H7 (cell line): ENCODE results near the gene CAPN1. TPM values are rescaled to one million over a fixed set of nuclear protein-coding genes. Genes with fewer than 3 reads are reported as not detected.
A peak's percentile ranks its signal among the peaks of the same experiment; 100 is the strongest.
"Not testable (repeated sequence)": the region's sequence is repeated elsewhere in the genome, so short reads cannot be mapped to it uniquely, and the experiment has no call there.

Experiments
- DNase-seq: peaks from one replicate; pipeline ENCODE4 v3.0.0; 2012
- H3K27me3 ChIP-seq: 2 replicates; pipeline ENCODE4 v1.6.0; 2011; ENCODE audit warnings: mild to moderate bottlenecking, low read length; ENCODE audit not compliant: control insufficient read depth, insufficient read depth
- H3K36me3 ChIP-seq: replicated peaks from 2 replicates; pipeline ENCODE4 v1.5.1; 2011; ENCODE audit warnings: low read length; ENCODE audit not compliant: control insufficient read depth, insufficient read depth
- H3K4me3 ChIP-seq: 2 replicates; pipeline ENCODE4 v1.5.1; 2011; ENCODE audit warnings: low read depth, mild to moderate bottlenecking, control low read depth, low read length, moderate library complexity; ENCODE audit not compliant: insufficient read depth
- total RNA-seq: library from RNA; depleted of rRNA; stranded (reverse); fragments of >200 nt; shearing (Covaris generic); gene quantifications from 2 replicates; pipeline ENCODE4 v1.2.3, GENCODE V29; 2014

Gene CAPN1
- total RNA-seq, 1 experiment from 2014 or later = 165 TPM

DNA sequence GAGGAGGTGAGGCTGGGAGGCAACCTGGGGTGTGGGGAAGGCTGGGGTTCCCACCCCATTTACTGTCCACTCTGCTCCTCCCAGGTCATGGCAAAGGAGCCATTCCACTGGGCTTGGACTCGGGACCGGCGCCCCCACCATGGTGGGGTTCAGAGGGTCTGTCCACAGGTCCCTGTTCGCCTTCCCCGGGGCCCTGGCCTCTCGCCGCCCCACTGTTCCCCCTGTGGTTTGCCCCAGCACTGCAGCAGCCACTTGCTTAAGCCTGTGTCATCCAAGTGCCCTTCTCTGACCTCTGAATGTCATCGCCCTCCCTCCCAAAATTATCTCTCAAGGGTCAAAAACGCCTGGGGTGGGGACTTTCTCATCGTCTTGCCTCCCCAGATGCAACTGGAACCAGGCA, 9.1 kb upstream of the CAPN1 start:
- H3K4me3 ChIP-seq = no peak overlapping the region
- peak; percentile 56 for DNase-seq
- H3K36me3 ChIP-seq = no peaks in the 10 kb centered on the region
- H3K27me3 ChIP-seq = no peaks in the 10 kb centered on the region

DNA sequence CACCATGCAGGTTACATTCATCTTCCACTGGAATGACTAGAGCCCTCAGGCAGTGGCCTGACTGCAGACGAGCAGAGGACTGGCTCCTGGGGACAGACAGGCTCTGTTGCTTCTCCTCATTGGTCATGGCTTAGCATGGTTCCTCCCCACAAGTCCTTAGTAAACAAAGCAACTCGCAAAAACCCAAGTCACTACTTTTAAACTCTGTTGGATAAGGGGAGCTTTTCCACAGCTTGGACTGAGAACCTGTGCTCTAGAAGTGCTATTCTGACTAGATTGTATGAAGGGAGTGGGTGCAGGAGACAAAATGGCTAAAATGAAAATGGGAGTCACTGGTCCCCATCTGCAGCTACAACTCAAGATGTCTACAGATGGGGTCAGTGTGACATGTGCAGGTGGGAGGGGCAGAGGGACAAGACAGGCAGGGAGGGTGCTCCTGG, 7.1 kb upstream of the CAPN1 start:
- not testable (repeated sequence) for H3K4me3 ChIP-seq, DNase-seq, H3K36me3 ChIP-seq, H3K27me3 ChIP-seq

DNA sequence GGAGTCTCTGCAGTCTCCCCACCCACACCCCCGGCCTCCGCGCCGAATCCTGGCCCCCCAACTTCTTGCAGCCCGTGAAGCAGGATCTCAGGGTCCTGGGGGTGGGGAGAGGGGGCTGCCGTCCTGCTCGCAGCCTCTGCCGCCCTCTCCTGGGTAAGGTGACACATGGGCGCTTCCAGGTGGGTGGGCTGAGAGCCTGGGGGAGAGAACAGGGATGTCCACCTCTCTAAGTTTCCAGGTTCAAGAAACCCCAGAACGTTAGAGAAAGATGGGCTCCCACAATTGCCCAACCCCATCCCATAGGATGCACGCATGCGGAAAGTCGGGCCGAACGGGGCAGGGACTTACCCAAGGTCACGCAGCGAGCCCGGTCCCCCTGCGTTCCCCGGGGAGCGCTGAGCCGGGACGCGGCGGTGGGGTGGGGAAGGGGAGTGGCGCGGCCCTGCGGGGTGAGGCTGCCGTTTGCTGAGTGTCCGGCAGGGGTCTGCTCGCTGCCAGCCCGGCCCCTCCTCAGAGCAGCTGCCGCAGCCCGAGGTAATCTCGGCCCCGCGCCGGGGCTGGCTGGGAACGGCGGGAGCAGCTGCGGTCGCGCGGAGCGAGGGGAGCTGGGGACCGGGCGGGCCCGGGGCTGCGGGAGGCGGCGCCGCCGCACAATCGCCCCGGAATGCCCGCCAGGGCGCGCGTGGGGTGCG, 705 bp upstream of the CAPN1 start:
- Histone ChIP-seq H3K4me3 (peak overlapping the region; percentile 87), H3K36me3 (peaks cover under 1% of the 10 kb centered on the region; the same call in 1 of the 2 replicates), H3K27me3 (no peaks in the 10 kb centered on the region)
- peak; percentile 95 for DNase-seq

DNA sequence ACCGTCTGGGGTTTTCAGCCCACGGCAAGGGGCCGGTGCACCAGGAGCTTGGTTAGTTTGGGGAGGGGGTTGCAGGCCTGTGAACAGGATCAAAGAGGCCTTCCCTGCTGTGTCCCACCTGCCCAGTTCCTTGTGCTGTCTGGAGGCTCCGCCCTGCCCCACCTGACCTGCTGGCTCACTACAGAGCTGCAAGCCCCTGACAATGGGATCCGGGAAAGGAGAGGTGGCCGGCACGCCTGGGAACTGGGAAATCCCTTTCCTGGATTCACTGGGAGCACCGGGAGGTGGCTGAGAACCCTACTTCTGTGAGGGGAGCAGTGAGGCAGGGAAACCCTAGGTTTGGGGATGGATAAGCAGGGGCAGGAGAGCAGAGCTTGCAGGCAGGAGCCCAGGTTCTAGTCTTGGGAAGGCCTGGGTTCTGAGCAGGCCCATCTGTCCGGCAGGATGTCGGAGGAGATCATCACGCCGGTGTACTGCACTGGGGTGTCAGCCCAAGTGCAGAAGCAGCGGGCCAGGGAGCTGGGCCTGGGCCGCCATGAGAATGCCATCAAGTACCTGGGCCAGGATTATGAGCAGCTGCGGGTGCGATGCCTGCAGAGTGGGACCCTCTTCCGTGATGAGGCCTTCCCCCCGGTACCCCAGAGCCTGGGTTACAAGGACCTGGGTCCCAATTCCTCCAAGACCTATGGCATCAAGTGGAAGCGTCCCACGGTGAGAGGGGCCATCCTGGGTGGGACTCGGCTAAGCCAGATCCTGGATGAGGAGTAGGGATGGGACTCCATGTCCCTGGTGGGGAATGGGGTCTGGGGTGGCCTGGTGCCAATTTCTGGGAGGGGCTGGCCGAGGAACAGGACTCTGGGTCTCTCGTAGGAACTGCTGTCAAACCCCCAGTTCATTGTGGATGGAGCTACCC, 786 bp downstream of the CAPN1 start:
- Histone ChIP-seq H3K27me3 (no peaks in the 10 kb centered on the region), H3K36me3 (peaks cover 11% of the 10 kb centered on the region), H3K4me3 (peak overlapping the region; percentile 87)
- DNase-seq = peak; percentile 89

DNA sequence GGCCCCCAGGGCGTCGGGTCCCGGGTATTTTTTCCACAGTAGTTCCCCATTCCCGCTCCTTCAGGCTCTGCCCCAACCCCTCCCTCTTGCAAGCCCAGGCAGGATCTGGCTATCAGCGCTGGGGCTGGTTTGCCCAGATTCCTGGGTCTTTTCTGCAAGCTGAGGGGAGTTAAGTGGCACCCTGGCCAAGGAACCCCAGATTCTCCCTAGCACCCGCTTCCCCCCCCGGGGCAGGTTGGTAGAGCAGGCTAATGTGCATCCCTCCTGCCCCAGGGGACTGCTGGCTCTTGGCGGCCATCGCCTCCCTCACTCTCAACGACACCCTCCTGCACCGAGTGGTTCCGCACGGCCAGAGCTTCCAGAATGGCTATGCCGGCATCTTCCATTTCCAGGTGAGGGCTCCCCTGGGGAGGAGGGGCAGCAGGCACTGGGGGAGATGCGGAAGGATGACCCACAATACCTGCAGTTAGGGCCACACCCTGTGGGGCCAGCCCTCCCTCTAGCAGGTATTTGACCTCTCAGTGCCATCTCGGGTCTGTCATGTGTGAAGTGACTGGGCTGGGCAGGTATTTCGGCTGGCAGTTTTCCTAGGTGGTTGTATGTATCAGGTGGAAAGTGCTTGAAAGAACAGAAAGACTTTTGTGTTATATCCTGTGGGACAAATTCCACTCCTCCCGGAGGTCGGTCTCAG, 1.6 kb downstream of the CAPN1 start:
- peak; percentile 50 for DNase-seq

DNA sequence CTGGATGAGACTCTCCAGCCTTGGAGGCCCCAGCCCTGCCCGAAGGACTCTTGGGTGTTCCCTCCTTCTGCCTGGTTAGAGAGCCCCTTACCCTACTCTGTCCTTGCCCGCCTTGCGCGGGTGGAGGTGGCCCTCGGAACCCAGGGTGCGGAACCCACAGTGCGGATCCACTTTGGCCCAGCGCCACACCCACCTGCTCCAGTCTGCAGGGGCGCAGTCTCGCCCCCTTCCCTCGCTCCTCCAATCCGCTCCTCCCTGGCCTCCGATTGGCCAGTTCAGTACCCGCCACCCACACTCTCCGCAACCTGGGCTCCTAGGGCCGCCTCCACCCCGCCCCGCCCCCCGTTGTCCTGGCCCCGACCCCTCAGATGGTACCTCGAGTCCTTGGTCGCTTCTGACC, 2.4 kb downstream of the CAPN1 start:
- Histone ChIP-seq H3K27me3 (no peaks in the 10 kb centered on the region), H3K4me3 (no peak overlapping the region), H3K36me3 (peaks cover 24% of the 10 kb centered on the region)
- DNase-seq = peak; percentile 95

More for the DNA sequence above, 1.6 kb downstream of the CAPN1 start:
- Histone ChIP-seq H3K4me3 (peak overlapping the region; percentile 87), H3K36me3 (peaks cover 16% of the 10 kb centered on the region), H3K27me3 (no peaks in the 10 kb centered on the region)

DNA sequence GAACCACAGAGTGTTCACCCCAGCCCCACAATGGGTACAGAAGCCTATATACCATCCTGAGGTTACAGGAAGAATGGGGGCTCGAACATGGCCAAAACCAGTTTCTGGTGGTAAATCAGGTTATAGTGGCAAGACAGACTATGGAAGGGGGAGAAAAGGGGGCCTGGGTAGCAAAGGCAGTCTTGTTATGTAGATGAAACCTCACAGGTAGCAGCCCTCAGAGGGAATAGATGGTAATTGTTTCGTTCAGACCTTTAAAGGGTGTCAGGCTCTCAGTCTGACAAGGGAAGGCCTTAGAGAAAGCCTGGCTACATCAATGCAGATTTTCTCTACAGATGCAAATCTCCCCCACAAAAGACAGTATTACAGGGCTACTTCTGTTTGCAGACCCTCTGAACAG, 3.4 kb downstream of the CAPN1 start:
- peak; percentile 66 for DNase-seq
- Histone ChIP-seq H3K36me3 (peaks cover 34% of the 10 kb centered on the region), H3K4me3 (no peak overlapping the region)

DNA sequence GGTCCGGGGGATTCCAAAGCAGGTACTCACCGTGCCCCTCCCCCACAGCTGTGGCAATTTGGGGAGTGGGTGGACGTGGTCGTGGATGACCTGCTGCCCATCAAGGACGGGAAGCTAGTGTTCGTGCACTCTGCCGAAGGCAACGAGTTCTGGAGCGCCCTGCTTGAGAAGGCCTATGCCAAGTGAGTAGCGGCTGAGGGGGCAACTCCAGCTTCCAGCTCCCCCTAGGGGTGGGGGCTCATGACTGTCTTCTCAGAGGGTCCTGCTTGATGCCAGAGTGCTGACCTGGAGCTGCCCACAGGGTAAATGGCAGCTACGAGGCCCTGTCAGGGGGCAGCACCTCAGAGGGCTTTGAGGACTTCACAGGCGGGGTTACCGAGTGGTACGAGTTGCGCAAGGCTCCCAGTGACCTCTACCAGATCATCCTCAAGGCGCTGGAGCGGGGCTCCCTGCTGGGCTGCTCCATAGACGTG, 4.2 kb downstream of the CAPN1 start:
- DNase-seq = peak; percentile 66
- H3K36me3 ChIP-seq = peaks cover 36% of the 10 kb centered on the region
- no peak overlapping the region for H3K4me3 ChIP-seq
- no peaks in the 10 kb centered on the region for H3K27me3 ChIP-seq

More for the DNA sequence above, 3.4 kb downstream of the CAPN1 start:
- H3K27me3 ChIP-seq = no peaks in the 10 kb centered on the region

DNA sequence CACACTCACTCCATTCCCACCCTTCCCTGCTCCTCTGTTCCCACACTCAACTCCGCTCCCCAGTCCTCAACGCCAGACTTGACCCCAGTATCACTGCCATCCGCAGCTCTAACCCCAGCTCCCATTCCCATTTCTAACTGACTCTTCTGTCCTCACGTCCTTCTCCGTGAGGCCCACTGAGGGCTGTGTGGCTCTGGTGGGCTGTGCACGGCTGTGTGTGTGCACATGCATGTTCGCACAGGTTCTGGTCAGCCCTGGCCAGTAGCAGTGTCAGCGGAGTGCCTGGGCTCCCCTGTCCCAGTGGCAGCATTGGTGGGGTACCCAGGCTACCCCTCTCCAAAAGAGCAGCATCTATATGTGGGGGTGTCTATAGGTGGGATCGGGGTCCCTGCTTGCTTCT, 5.0 kb downstream of the CAPN1 start:
- H3K36me3 ChIP-seq = peaks cover 36% of the 10 kb centered on the region
- no peak for DNase-seq
- H3K4me3 ChIP-seq = no peak overlapping the region
- no peaks in the 10 kb centered on the region for H3K27me3 ChIP-seq

DNA sequence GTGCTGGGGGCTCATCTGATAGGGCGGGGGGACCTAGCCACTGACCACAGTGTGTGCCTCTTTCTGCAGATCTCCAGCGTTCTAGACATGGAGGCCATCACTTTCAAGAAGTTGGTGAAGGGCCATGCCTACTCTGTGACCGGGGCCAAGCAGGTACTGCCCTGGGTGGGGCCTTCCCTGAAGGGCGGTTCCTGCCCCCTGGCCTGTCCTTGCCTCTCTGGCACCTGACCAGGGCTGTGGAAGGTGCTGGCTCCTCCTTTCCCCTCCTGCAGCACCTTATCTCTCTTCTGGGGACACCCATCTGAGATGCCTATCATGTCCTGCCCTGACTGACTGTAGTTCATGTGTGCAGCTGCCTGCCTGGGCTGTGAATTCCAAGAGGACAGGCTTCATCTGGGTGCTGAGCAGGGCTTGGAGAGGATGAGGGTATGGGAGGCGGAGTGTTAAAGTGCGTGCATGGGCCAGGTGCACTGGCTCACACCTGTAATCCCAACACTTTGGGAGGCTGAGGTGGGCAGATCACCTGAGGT, 5.5 kb downstream of the CAPN1 start:
- Histone ChIP-seq H3K27me3 (no peaks in the 10 kb centered on the region), H3K36me3 (peaks cover 36% of the 10 kb centered on the region), H3K4me3 (no peak overlapping the region)
- DNase-seq = no peak

DNA sequence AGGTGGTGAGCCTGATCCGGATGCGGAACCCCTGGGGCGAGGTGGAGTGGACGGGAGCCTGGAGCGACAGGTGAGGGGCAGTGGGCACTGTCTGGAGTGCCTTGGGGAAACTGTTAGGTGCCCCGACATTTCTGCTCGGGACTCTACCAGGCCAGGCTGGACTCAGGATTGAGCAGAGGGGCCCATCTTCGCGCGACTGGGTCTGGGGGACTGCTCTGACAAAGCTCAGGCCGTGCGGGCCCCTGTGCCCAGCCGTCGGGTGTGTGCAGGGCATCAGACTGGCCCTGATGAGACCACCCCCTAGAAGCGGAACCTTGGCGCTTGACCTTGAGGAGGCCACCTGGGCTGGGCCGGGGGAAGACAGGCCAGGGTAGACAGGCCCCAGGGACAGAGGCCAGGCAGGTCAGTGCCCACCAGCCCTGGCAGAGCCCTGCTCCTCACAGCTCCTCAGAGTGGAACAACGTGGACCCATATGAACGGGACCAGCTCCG, 6.3 kb downstream of the CAPN1 start:
- DNase-seq = no peak
- H3K36me3 ChIP-seq = peaks cover 36% of the 10 kb centered on the region
- H3K4me3 ChIP-seq = no peak overlapping the region
- no peaks in the 10 kb centered on the region for H3K27me3 ChIP-seq

DNA sequence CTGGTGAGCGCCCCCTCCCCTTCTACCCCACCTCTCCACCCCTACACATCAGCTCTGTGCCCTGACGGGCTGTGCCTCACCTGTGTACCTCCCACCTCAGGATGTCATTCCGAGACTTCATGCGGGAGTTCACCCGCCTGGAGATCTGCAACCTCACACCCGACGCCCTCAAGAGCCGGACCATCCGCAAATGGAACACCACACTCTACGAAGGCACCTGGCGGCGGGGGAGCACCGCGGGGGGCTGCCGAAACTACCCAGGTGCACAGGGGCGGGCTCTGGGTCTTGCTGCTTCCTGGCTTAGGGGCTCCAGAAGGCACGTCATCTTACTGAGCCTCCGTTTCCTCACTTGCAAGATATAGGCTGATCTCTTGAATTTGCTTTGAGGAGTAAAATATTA, 6.8 kb downstream of the CAPN1 start:
- DNase-seq = peak; percentile 26
- no peaks in the 10 kb centered on the region for H3K27me3 ChIP-seq
- no peak overlapping the region for H3K4me3 ChIP-seq
- peaks cover 36% of the 10 kb centered on the region for H3K36me3 ChIP-seq

DNA sequence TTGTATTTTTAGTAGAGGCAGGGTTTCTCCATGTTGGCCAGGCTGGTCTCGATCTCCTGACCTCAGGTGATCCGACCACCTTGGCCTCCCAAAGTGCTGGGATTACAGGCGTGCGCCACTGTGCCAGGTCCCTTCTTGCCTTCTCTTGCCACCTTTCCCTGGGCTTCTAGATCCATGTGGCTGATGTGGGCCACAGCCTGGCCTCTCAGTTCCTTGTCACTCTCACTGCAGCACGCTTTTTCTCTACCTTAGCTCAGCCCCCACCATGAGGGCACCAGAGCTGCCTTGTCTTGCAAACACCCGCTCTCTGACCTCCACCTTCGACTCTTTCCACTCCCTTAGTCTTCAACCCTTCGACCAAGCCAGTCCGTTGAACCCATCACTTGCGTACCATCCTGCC, 7.5 kb downstream of the CAPN1 start:
- H3K4me3 ChIP-seq = no peak overlapping the region
- H3K27me3 ChIP-seq = no peaks in the 10 kb centered on the region
- no peak for DNase-seq
- H3K36me3 ChIP-seq = peaks cover 36% of the 10 kb centered on the region

DNA sequence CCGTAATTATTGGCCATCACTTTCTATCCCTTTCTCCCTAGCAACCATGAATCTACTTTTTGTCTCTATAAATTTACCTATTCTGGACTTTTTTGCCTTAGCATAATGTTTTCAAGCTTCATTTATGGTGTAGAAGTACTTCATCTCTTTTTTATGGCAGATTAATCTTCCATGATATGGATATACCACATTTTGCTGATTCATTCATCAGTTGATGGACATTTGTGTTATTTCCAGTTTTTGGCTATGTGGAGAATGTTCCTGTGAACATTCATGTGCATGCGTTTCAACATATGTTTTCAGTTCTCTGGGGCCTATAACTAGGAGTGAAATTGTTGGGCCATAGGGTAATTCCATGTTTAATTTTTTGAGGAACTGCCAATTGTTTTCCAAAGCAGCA, 12.8 kb downstream of the CAPN1 start:
- DNase-seq = no peak
- H3K4me3 ChIP-seq = no peak overlapping the region
- no peaks in the 10 kb centered on the region for H3K27me3 ChIP-seq
- peaks cover 12% of the 10 kb centered on the region for H3K36me3 ChIP-seq
